Measurements from ENCODE around the gene RASGEF1C.

Gene RASGEF1C

DNA sequence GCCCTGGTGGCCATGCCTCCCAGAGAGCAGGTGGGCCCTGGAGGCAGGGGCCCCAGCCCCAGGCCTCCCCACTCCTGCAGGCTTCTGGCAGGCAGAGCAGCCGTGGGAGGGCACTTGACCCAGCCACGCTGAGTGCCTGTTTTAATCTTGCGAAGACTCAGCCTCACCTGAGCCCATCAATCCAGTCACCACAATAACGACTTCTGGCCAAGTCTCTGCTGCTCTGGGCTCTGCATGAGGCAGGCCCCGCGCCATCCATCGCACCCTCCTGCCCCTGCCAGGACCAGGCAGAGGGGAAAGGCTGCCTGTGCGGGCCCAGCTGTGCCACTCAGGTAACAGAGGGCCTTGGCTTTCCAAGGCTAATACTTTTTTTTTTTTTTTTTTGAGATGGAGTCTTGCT lies 32.8 kb downstream of the RASGEF1C start:
- TF ChIP-seq, protein P1, sequence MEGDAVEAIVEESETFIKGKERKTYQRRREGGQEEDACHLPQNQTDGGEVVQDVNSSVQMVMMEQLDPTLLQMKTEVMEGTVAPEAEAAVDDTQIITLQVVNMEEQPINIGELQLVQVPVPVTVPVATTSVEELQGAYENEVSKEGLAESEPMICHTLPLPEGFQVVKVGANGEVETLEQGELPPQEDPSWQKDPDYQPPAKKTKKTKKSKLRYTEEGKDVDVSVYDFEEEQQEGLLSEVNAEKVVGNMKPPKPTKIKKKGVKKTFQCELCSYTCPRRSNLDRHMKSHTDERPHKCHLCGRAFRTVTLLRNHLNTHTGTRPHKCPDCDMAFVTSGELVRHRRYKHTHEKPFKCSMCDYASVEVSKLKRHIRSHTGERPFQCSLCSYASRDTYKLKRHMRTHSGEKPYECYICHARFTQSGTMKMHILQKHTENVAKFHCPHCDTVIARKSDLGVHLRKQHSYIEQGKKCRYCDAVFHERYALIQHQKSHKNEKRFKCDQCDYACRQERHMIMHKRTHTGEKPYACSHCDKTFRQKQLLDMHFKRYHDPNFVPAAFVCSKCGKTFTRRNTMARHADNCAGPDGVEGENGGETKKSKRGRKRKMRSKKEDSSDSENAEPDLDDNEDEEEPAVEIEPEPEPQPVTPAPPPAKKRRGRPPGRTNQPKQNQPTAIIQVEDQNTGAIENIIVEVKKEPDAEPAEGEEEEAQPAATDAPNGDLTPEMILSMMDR (IDR thresholded peaks at IDR 0.05), result no peak
- Histone ChIP-seq H3K4me3 (ENCODE audit: low read depth in 1 of 2, low read length in 1 of 2) (no peak overlapping the region), H3K36me3 (no peaks in the 10 kb centered on the region), H3K9me3 (no peaks in the 10 kb centered on the region), H3K4me1 (ENCODE audit: control insufficient read depth in 1 of 2, insufficient read depth in 1 of 2, low read depth in 1 of 2, low read length in 1 of 2) (peaks cover 0 to 8% of the 10 kb centered on the region in 2 experiments), H3K27ac (no peak overlapping the region), H3K27me3 (no peaks in the 10 kb centered on the region)

DNA sequence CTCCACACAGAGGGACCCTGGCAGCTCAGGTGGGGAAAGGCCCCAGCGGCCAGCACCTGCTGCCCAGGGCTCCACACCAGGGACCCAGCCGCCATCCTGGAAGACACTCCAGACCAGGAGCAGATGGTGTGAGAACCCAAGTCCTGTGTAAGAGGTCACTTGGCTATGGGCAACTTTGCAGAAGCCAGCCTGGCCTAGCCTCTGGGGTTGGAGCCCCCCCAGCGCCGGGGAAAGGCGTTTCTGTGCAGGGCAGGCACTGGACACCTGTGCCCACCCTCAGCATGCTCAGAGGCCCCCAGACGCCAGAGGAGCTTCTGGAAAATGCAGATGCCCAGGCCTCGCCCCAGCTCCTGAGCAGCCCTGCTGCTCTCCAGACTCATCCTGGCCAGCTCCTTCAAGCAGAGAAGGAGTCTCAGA lies 34.0 kb downstream of the RASGEF1C start:
- no peak overlapping the region for H3K27ac ChIP-seq
- H3K9me3 ChIP-seq, result no peaks in the 10 kb centered on the region
- no peaks in the 10 kb centered on the region for H3K27me3 ChIP-seq
- H3K4me1 ChIP-seq (ENCODE audit: control insufficient read depth in 1 of 2, insufficient read depth in 1 of 2, low read depth in 1 of 2, low read length in 1 of 2), result peaks cover 0 to 8% of the 10 kb centered on the region in 2 experiments
- no peak overlapping the region for H3K4me3 ChIP-seq (ENCODE audit: low read depth in 1 of 2, low read length in 1 of 2)
- TF ChIP-seq, protein P1 (IDR thresholded peaks at IDR 0.05), result no peak
- H3K36me3 ChIP-seq, result no peaks in the 10 kb centered on the region

DNA sequence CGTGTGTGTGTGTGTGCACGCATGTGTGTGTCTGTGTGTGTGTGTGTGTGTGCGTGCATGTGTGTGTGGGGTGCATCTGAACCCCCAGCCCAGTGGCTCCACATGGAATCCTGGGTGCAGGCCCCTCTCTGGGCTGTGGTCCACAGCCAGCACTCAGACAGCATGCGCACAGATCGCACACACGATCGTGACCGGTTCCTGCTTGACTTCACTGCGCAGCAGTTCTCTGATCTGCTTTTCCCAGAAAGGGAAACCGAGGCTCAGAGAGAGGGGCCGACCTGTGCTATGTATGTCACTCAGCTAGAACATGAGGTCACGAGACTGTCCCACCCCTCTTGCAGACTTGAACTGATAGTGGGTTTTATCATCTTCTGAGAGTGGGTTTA lies 34.4 kb downstream of the RASGEF1C start:
- peaks cover 0 to 8% of the 10 kb centered on the region in 2 experiments for H3K4me1 ChIP-seq (ENCODE audit: control insufficient read depth in 1 of 2, insufficient read depth in 1 of 2, low read depth in 1 of 2, low read length in 1 of 2)
- H3K4me3 ChIP-seq (ENCODE audit: low read depth in 1 of 2, low read length in 1 of 2), result no peak overlapping the region
- no peak overlapping the region for H3K27ac ChIP-seq
- TF ChIP-seq, protein P1 (IDR thresholded peaks at IDR 0.05), result no peak
- no peaks in the 10 kb centered on the region for H3K27me3 ChIP-seq
- no peaks in the 10 kb centered on the region for H3K36me3 ChIP-seq
- no peaks in the 10 kb centered on the region for H3K9me3 ChIP-seq

DNA sequence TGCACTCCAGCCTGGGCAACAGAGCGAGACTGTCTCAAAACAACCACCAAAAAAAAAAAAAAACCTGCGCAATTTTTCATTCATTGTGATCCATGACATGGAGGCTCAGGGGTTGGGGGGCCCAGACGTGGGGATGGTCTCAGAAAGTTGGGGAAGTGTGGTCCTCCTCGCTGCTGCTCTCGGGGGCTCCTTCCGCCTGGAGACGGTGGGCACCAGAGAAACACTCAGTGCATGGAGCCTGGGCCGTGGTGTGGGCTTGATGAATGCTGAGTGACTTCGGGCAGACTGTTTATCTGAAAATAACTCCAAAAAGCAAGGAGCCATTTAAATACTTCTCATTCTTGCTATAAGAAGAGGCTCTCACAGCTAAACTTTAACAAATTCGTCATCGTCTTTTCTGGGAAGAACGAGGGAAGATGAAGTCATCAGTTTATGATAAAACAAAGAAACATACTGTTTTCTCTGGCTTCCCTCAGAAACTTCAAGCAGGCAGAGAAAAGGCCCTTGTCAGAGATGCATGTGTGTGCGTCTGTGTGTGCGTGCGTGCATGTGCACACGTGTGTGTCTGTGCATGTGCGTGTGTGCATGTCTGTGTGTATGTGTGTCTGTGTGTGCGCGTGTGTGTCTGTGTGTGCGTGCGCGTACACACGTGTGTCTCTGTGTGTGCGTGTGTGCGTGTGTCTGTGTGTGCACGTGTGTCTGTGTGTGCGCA lies 35.0 kb downstream of the RASGEF1C start:
- no peak overlapping the region for H3K27ac ChIP-seq
- H3K27me3 ChIP-seq, result no peaks in the 10 kb centered on the region
- H3K4me1 ChIP-seq (ENCODE audit: control insufficient read depth in 1 of 2, insufficient read depth in 1 of 2, low read depth in 1 of 2, low read length in 1 of 2), result peaks cover 0 to 8% of the 10 kb centered on the region in 2 experiments
- H3K9me3 ChIP-seq, result no peaks in the 10 kb centered on the region
- H3K4me3 ChIP-seq (ENCODE audit: low read depth in 1 of 2, low read length in 1 of 2), result no peak overlapping the region
- H3K36me3 ChIP-seq, result no peaks in the 10 kb centered on the region
- TF ChIP-seq, protein P1 (IDR thresholded peaks at IDR 0.05), result no peak

DNA sequence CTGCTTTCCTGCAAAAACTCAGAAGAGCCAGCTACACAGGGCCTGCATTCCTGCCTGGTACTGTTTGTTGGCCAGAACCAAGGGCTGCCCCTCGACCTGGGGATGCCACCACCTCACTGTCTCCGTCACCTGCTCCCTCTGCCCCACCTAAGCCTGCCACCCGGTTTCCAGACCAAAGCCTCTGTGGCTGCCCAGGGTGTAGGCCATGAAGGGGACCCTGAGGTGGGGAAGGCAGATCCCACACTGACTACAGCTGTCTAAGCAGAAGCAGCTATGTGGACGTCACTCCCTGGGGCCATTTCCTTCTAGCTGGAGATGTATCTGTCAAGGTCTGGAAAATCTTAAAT lies 35.8 kb downstream of the RASGEF1C start:
- Histone ChIP-seq H3K27ac (no peak overlapping the region), H3K36me3 (no peaks in the 10 kb centered on the region), H3K4me3 (ENCODE audit: low read depth in 1 of 2, low read length in 1 of 2) (no peak overlapping the region), H3K9me3 (no peaks in the 10 kb centered on the region), H3K27me3 (no peaks in the 10 kb centered on the region), H3K4me1 (ENCODE audit: control insufficient read depth in 1 of 2, insufficient read depth in 1 of 2, low read depth in 1 of 2, low read length in 1 of 2) (peaks cover 0 to 8% of the 10 kb centered on the region in 2 experiments)
- TF ChIP-seq, protein P1 (IDR thresholded peaks at IDR 0.05), result no peak
